Peyer's patch (tissue), 4 donors: ENCODE data around the gene KLK10.

Experiments
- POLR2A ChIP-seq, 2 donors: fragments of 450-650 bp; IDR thresholded peaks; one replicate each; pipeline ENCODE4 v1.5.1; 2017; ENCODE audit warnings: antibody characterized with exemption in 2 of 2, mild to moderate bottlenecking in 2 of 2, moderate library complexity in 2 of 2
- TF ChIP-seq, protein P1 (sequence below), 6 experiments: fragments of 450-650 bp in 4 of 6; fragments of 200-600 bp in 2 of 6; sonication (generic) in 1 of 6; IDR thresholded peaks; one replicate each; pipeline ENCODE4 v1.5.1; 2017 to 2019; ENCODE audit warnings: antibody characterized with exemption in 6 of 6, mild to moderate bottlenecking in 3 of 6, moderate library complexity in 1 of 6

DNA sequence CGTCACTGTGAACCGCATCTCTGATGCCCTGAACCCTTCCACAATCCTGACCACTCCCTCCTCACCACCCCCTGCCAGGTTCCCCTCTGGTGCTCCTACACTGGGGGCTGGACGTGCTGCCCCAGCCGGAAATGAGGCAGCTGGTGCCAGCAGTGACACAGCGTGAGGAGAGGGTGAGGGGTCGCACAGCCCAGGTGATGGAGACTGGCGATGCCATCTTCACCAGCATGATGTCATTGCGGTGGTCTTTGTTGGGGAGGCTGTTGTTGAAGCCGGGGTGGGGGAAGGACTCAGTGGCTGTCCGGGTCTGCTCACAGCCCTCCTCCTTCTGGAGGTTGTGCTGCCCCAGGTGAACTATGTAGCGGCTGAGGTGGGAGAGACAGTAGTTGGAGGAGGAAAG, 4.4 kb upstream of the KLK10 start:
- TF ChIP-seq POLR2A (IDR thresholded peaks at IDR 0.05) = no peak
- TF ChIP-seq, protein P1, sequence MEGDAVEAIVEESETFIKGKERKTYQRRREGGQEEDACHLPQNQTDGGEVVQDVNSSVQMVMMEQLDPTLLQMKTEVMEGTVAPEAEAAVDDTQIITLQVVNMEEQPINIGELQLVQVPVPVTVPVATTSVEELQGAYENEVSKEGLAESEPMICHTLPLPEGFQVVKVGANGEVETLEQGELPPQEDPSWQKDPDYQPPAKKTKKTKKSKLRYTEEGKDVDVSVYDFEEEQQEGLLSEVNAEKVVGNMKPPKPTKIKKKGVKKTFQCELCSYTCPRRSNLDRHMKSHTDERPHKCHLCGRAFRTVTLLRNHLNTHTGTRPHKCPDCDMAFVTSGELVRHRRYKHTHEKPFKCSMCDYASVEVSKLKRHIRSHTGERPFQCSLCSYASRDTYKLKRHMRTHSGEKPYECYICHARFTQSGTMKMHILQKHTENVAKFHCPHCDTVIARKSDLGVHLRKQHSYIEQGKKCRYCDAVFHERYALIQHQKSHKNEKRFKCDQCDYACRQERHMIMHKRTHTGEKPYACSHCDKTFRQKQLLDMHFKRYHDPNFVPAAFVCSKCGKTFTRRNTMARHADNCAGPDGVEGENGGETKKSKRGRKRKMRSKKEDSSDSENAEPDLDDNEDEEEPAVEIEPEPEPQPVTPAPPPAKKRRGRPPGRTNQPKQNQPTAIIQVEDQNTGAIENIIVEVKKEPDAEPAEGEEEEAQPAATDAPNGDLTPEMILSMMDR (IDR thresholded peaks at IDR 0.05) = no peak
